MG63 (cell line): ENCODE measurements around the gene POLR2A. TPM values are rescaled to one million over a fixed set of nuclear protein-coding genes. Genes with fewer than 3 reads are reported as not detected.

ENCODE experiments used
- total RNA-seq: library from RNA; depleted of rRNA; stranded (reverse); fragments of >200 nt; shearing (Covaris generic); gene quantifications from 2 replicates; pipeline ENCODE4 v1.2.3, GENCODE V29; 2014; ENCODE audit warnings: low replicate concordance; rRNA removed

Gene POLR2A
- total RNA-seq, 1 experiment from 2014 or later = 16.2 TPM

Other genes with a start within 250 kb of the POLR2A start
- 11.5 and 26.2 TPM in 2 replicates for gene DVL2, start 249.8 kb upstream of the POLR2A start, total RNA-seq
- gene PHF23, start 244.9 kb upstream of the POLR2A start, total RNA-seq = 34.4 and 62.7 TPM in 2 replicates
- 36.7 and 148 TPM in 2 replicates for gene GABARAP, start 241.9 kb upstream of the POLR2A start, total RNA-seq
- 7.8 and 24.7 TPM in 2 replicates for gene CTDNEP1, start 232.6 kb upstream of the POLR2A start, total RNA-seq
- gene ELP5, start 232.2 kb upstream of the POLR2A start, total RNA-seq = 24.1 and 36.4 TPM in 2 replicates
- gene CLDN7, start 221.9 kb upstream of the POLR2A start, total RNA-seq = not detected in 2 replicates
- gene SLC2A4, start 202.6 kb upstream of the POLR2A start, total RNA-seq = not detected in 2 replicates
- 6.2 and 6.5 TPM in 2 replicates for gene YBX2, start 189.7 kb upstream of the POLR2A start, total RNA-seq
- gene EIF5A, start 176.7 kb upstream of the POLR2A start, total RNA-seq = 1,208 and 1,396 TPM in 2 replicates
- 37.3 and 55.3 TPM in 2 replicates for gene GPS2, start 169.0 kb upstream of the POLR2A start, total RNA-seq
- 8.5 and 11.7 TPM in 2 replicates for gene NEURL4, start 155.0 kb upstream of the POLR2A start, total RNA-seq
- 0.20 TPM in 1 of 2 replicates, not detected in the other for gene ACAP1, start 147.8 kb upstream of the POLR2A start, total RNA-seq
- gene KCTD11, start 132.2 kb upstream of the POLR2A start, total RNA-seq = 5.0 and 6.5 TPM in 2 replicates
- not detected in 2 replicates for gene TMEM95, start 129.2 kb upstream of the POLR2A start, total RNA-seq
- not detected in 2 replicates for gene TNK1, start 103.3 kb upstream of the POLR2A start, total RNA-seq
- gene PLSCR3, start 89.8 kb upstream of the POLR2A start, total RNA-seq = 2.8 and 7.3 TPM in 2 replicates
- gene TMEM256, start 80.3 kb upstream of the POLR2A start, total RNA-seq = 3.6 and 52.0 TPM in 2 replicates
- 0.54 and 1.0 TPM in 2 replicates for gene NLGN2, start 76.5 kb upstream of the POLR2A start, total RNA-seq
- not detected in 2 replicates for gene SPEM1, start 64.0 kb upstream of the POLR2A start, total RNA-seq
- not detected in 2 replicates for gene SPEM2, start 58.8 kb upstream of the POLR2A start, total RNA-seq
- gene SPEM3, start 55.5 kb upstream of the POLR2A start, total RNA-seq = not detected in 2 replicates
- gene TMEM102, start 48.9 kb upstream of the POLR2A start, total RNA-seq = 0.33 and 0.76 TPM in 2 replicates
- gene FGF11, start 44.9 kb upstream of the POLR2A start, total RNA-seq = not detected in 2 replicates
- gene CHRNB1, start 39.3 kb upstream of the POLR2A start, total RNA-seq = 0.20 and 6.2 TPM in 2 replicates
- gene ZBTB4, start 4.7 kb upstream of the POLR2A start, total RNA-seq = 5.3 and 6.0 TPM in 2 replicates
- gene SLC35G6, start 2.9 kb upstream of the POLR2A start, total RNA-seq = not detected in 2 replicates
- gene TNFSF12, start 64.7 kb downstream of the POLR2A start, total RNA-seq = 0.33 TPM in 1 of 2 replicates, not detected in the other
- gene TNFSF13, start 74.4 kb downstream of the POLR2A start, total RNA-seq = 1.7 TPM in 1 of 2 replicates, not detected in the other
- 85.6 and 106 TPM in 2 replicates for gene SENP3, start 77.6 kb downstream of the POLR2A start, total RNA-seq
- gene CD68, start 95.3 kb downstream of the POLR2A start, total RNA-seq = 12.6 and 17.3 TPM in 2 replicates
- 96.0 and 121 TPM in 2 replicates for gene MPDU1, start 99.5 kb downstream of the POLR2A start, total RNA-seq
- gene SOX15, start 105.7 kb downstream of the POLR2A start, total RNA-seq = 0.23 TPM in 1 of 2 replicates, not detected in the other
- 26.8 and 49.5 TPM in 2 replicates for gene FXR2, start 130.5 kb downstream of the POLR2A start, total RNA-seq
- gene SAT2, start 143.5 kb downstream of the POLR2A start, total RNA-seq = 16.0 and 20.1 TPM in 2 replicates
- gene SHBG, start 145.8 kb downstream of the POLR2A start, total RNA-seq = not detected in 2 replicates
- gene ATP1B2, start 166.6 kb downstream of the POLR2A start, total RNA-seq = not detected in 2 replicates
- gene TP53, start 203.1 kb downstream of the POLR2A start, total RNA-seq = 2.8 and 12.2 TPM in 2 replicates
- 13.4 and 25.9 TPM in 2 replicates for gene WRAP53, start 204.1 kb downstream of the POLR2A start, total RNA-seq
- 0.53 TPM in 1 of 2 replicates, not detected in the other for gene EFNB3, start 220.8 kb downstream of the POLR2A start, total RNA-seq
- gene DNAH2, start 233.4 kb downstream of the POLR2A start, total RNA-seq = not detected in 2 replicates